ENCODE results near the gene CACNA1D. TPM values are rescaled to one million over a fixed set of nuclear protein-coding genes. Genes with fewer than 3 reads are reported as not detected.

The CACNA1D gene
- total RNA-seq, 2 experiments from 2014 or later, result 0.31 to 0.32 TPM

DNA sequence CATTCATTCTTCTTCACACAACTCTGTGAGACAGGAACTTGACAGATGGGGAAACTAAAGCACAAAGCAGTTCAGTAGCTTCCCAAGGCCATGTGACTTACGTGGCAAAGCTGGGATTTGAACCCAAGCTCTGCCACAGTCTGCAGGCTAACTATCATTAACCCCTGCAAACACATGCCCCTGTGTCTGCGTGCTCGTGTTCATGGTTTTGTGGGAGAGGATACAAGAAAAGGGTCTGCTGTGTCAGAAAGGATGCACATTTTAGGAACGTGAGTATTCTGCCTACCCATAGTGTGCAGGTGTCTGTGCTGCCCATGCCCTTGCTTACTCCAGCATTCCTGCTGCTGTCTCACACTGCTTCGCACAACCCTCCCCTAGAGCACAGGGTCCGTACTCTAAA lies 214.8 kb downstream of the CACNA1D start:
- Mint-ChIP-seq H3K4me3 (no peak overlapping the region), H3K27ac (no peak overlapping the region), H3K9me3 (ENCODE audit: insufficient read depth) (no peaks in the 10 kb centered on the region), H3K27me3 (ENCODE audit: low read depth) (peaks cover 2% of the 10 kb centered on the region), H3K36me3 (ENCODE audit: low read depth) (no peaks in the 10 kb centered on the region), H3K4me1 (ENCODE audit: low read depth) (peaks cover 16% of the 10 kb centered on the region)
- CTCF ChIA-PET, result interaction anchor here (0.7 to 4.1 kb wide), 6 partner anchors 10 to 434 kb away, joined by 3 to 13 read pairs (median 6); no protein-coding TSS in a partner anchor
- no peak for DNase-seq
- POLR2A ChIA-PET, result no interaction called here
- no peak for ATAC-seq

DNA sequence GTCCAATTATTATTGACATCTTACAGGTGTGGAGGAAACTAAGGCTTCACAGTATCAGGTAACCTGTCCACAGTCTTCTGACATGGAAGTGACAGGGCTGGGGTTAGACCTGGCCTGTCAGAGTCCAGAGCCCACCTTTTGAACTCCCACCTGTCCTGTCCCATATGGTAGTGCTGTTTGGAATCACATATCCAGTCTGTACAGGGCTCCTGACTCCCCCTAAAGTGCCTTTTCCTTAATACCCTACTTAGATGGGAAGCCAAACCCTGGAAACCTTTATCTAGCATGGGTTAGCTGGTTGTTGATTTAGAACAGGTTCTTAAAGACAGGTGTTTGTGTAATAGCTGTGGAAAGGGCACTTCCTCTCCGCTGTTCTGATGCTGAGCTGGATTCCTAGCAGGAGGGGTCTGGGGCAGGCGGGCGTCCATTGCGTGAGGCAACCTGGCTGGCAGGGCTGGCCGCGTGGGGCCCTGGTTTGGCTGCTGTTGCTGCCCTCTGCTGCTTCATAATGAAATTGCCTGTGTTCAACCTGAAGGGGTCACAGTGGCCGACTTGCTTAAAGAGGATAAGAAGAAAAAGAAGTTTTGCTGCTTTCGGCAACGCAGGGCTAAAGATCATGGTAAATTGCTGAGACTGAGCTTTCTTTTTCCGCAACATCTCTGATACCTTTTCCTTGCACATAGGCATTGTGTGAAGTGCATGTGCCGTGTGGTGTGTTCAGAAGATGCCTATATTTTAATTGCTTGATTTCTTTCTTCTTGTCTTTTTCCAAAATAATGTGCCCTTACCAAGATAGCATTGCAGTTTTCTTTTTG lies 215.7 kb downstream of the CACNA1D start:
- ChIA-PET POLR2A (no interaction called here), CTCF (interaction anchor here (0.7 to 4.1 kb wide), 15 partner anchors 10 to 435 kb away, joined by 3 to 13 read pairs (median 4); no protein-coding TSS in a partner anchor)
- H3K9me3 Mint-ChIP-seq (ENCODE audit: insufficient read depth), result no peaks in the 10 kb centered on the region
- no peak overlapping the region for H3K4me3 Mint-ChIP-seq
- no peak overlapping the region for H3K27ac Mint-ChIP-seq
- peaks cover 12% of the 10 kb centered on the region for H3K4me1 Mint-ChIP-seq (ENCODE audit: low read depth)
- peaks cover 2% of the 10 kb centered on the region for H3K27me3 Mint-ChIP-seq (ENCODE audit: low read depth)
- H3K36me3 Mint-ChIP-seq (ENCODE audit: low read depth), result no peaks in the 10 kb centered on the region
- ATAC-seq (peak; percentile 80), DNase-seq (peak; percentile 70)

DNA sequence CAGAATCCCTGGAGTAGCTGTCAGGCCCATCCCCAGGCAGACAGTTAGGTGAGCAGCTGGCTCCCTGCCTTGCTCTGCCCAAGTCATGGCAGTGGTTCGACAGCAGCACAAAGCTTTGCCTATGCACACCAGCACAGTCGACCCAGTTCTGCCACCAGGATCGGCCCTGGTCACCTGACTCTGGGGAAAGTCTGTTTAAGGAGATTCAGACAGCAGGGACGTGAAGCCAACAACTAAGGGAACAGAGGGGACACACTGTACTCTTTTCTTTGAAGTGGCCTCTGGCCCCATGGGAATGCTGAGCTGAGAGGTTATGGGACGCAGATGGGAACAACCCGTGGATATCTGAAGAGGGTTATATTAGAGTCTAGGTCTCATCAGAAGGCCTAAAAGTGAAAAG lies 217.0 kb downstream of the CACNA1D start:
- no peaks in the 10 kb centered on the region for H3K36me3 Mint-ChIP-seq (ENCODE audit: low read depth)
- no peaks in the 10 kb centered on the region for H3K4me1 Mint-ChIP-seq (ENCODE audit: low read depth)
- DNase-seq, result no peak
- H3K4me3 Mint-ChIP-seq, result no peak overlapping the region
- no peak overlapping the region for H3K27ac Mint-ChIP-seq
- ATAC-seq, result no peak
- no peaks in the 10 kb centered on the region for H3K9me3 Mint-ChIP-seq (ENCODE audit: insufficient read depth)
- peaks cover 4% of the 10 kb centered on the region for H3K27me3 Mint-ChIP-seq (ENCODE audit: low read depth)
- CTCF ChIA-PET, result interaction anchor here (1.1 to 2.5 kb wide), 2 partner anchors 31 to 38 kb away, joined by 4 to 13 read pairs; no protein-coding TSS in a partner anchor
- POLR2A ChIA-PET, result no interaction called here

- no peaks in the 10 kb centered on the region for H3K9me3 Mint-ChIP-seq (ENCODE audit: insufficient read depth)
- DNase-seq, result no peak
- ChIA-PET POLR2A (no interaction called here), CTCF (no interaction called here)
- H3K36me3 Mint-ChIP-seq (ENCODE audit: low read depth), result no peaks in the 10 kb centered on the region
- ATAC-seq, result no peak
- H3K4me3 Mint-ChIP-seq, result no peak overlapping the region
- peaks cover 4% of the 10 kb centered on the region for H3K27me3 Mint-ChIP-seq (ENCODE audit: low read depth)
- no peaks in the 10 kb centered on the region for H3K4me1 Mint-ChIP-seq (ENCODE audit: low read depth)
- H3K27ac Mint-ChIP-seq, result no peak overlapping the region
Observed at GRCh38 chr3:53712817-53713388, 218.5 kb downstream of the CACNA1D start.

DNA sequence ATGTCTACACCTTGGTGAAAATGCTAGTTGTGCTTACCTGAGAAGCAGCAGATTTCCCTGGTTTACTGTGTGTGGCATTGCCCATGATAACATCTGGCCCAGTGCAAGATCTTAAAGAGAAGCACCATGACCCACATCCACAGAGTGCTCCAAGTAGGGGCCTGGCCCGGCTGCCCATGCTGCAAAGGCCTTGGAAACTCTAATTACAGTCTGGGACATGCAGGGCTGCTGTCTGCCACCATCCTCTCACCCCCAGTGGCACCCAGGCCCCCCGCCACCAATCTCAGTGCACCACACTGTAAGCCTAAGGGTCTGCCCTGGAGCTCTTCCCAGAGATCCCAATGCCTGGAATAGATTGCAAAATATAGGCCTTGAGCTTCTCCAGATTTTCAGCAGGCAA lies 219.2 kb downstream of the CACNA1D start:
- ChIA-PET CTCF (no interaction called here), POLR2A (no interaction called here)
- no peaks in the 10 kb centered on the region for H3K9me3 Mint-ChIP-seq (ENCODE audit: insufficient read depth)
- no peak for DNase-seq
- H3K4me3 Mint-ChIP-seq, result no peak overlapping the region
- H3K27me3 Mint-ChIP-seq (ENCODE audit: low read depth), result peaks cover 3% of the 10 kb centered on the region
- no peaks in the 10 kb centered on the region for H3K36me3 Mint-ChIP-seq (ENCODE audit: low read depth)
- no peak overlapping the region for H3K27ac Mint-ChIP-seq
- H3K4me1 Mint-ChIP-seq (ENCODE audit: low read depth), result no peaks in the 10 kb centered on the region
- ATAC-seq, result no peak

- Mint-ChIP-seq H3K9me3 (ENCODE audit: insufficient read depth) (no peaks in the 10 kb centered on the region), H3K4me1 (ENCODE audit: low read depth) (no peaks in the 10 kb centered on the region), H3K27ac (no peak overlapping the region), H3K27me3 (ENCODE audit: low read depth) (peaks cover 7% of the 10 kb centered on the region), H3K4me3 (no peak overlapping the region), H3K36me3 (ENCODE audit: low read depth) (no peaks in the 10 kb centered on the region)
- ATAC-seq (no peak), DNase-seq (no peak)
- POLR2A ChIA-PET, result no interaction called here
- CTCF ChIA-PET, result no interaction called here
Observed at GRCh38 chr3:53715815-53716483, 221.5 kb downstream of the CACNA1D start.

- ChIA-PET POLR2A (no interaction called here), CTCF (no interaction called here)
- Mint-ChIP-seq H3K4me3 (no peak overlapping the region), H3K27ac (no peak overlapping the region), H3K36me3 (ENCODE audit: low read depth) (no peaks in the 10 kb centered on the region), H3K9me3 (ENCODE audit: insufficient read depth) (no peaks in the 10 kb centered on the region), H3K4me1 (ENCODE audit: low read depth) (no peaks in the 10 kb centered on the region), H3K27me3 (ENCODE audit: low read depth) (peaks cover 9% of the 10 kb centered on the region)
- DNase-seq (no peak), ATAC-seq (no peak)
Observed at GRCh38 chr3:53716998-53717397, 222.6 kb downstream of the CACNA1D start.

- ATAC-seq (no peak), DNase-seq (no peak)
- H3K36me3 Mint-ChIP-seq (ENCODE audit: low read depth), result no peaks in the 10 kb centered on the region
- no peak overlapping the region for H3K27ac Mint-ChIP-seq
- H3K27me3 Mint-ChIP-seq (ENCODE audit: low read depth), result peaks cover 12% of the 10 kb centered on the region
- no peaks in the 10 kb centered on the region for H3K4me1 Mint-ChIP-seq (ENCODE audit: low read depth)
- ChIA-PET POLR2A (no interaction called here), CTCF (no interaction called here)
- no peak overlapping the region for H3K4me3 Mint-ChIP-seq
- no peaks in the 10 kb centered on the region for H3K9me3 Mint-ChIP-seq (ENCODE audit: insufficient read depth)
Observed at GRCh38 chr3:53718462-53718861, 224.1 kb downstream of the CACNA1D start.

GRCh38 chr3:53719796-53720195 lies 225.4 kb downstream of the CACNA1D start:
- ChIA-PET CTCF (interaction anchor here (1.2 kb wide), 1 partner anchor 10 kb away, joined by 3 read pairs; no protein-coding TSS in a partner anchor), POLR2A (no interaction called here)
- no peaks in the 10 kb centered on the region for H3K9me3 Mint-ChIP-seq (ENCODE audit: insufficient read depth)
- ATAC-seq (no peak), DNase-seq (no peak)
- no peak overlapping the region for H3K27ac Mint-ChIP-seq
- H3K4me3 Mint-ChIP-seq, result no peak overlapping the region
- H3K27me3 Mint-ChIP-seq (ENCODE audit: low read depth), result peaks cover 21% of the 10 kb centered on the region
- no peaks in the 10 kb centered on the region for H3K36me3 Mint-ChIP-seq (ENCODE audit: low read depth)
- H3K4me1 Mint-ChIP-seq (ENCODE audit: low read depth), result no peaks in the 10 kb centered on the region

- POLR2A ChIA-PET, result no interaction called here
- ATAC-seq, result no peak
- H3K27me3 Mint-ChIP-seq (ENCODE audit: low read depth), result peaks cover 29% of the 10 kb centered on the region
- H3K4me3 Mint-ChIP-seq, result no peak overlapping the region
- H3K36me3 Mint-ChIP-seq (ENCODE audit: low read depth), result no peaks in the 10 kb centered on the region
- H3K27ac Mint-ChIP-seq, result no peak overlapping the region
- CTCF ChIA-PET, result no interaction called here
- DNase-seq, result no peak
- H3K4me1 Mint-ChIP-seq (ENCODE audit: low read depth), result no peaks in the 10 kb centered on the region
- H3K9me3 Mint-ChIP-seq (ENCODE audit: insufficient read depth), result no peaks in the 10 kb centered on the region
Observed at GRCh38 chr3:53721187-53722119, 227.0 kb downstream of the CACNA1D start.

DNA sequence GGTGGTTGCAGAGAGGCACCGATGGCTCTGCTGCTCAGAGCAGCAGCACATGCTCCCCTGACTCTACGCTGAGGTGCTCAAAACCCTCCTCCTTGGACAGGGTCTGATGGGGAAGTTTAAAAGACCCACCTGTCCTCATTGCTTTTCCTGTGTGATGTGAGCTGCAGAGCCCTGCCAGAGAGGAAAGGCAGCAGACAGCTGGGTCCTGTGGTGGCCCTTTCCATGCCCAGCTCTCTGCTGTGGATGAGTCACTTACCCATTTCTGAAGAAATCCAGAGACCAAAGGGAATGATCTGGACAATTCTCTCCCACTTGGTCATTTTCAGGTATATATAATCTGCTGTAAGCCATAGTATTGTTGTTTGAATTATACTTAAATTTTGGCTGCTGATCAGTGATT lies 230.2 kb downstream of the CACNA1D start:
- no peaks in the 10 kb centered on the region for H3K9me3 Mint-ChIP-seq (ENCODE audit: insufficient read depth)
- H3K27ac Mint-ChIP-seq, result no peak overlapping the region
- no peak overlapping the region for H3K4me3 Mint-ChIP-seq
- DNase-seq (no peak), ATAC-seq (no peak)
- ChIA-PET POLR2A (no interaction called here), CTCF (no interaction called here)
- no peaks in the 10 kb centered on the region for H3K4me1 Mint-ChIP-seq (ENCODE audit: low read depth)
- peaks cover 30% of the 10 kb centered on the region for H3K27me3 Mint-ChIP-seq (ENCODE audit: low read depth)
- no peaks in the 10 kb centered on the region for H3K36me3 Mint-ChIP-seq (ENCODE audit: low read depth)
